Ishikawa (cell line): ENCODE measurements around the gene RGL1.

Source experiments
- CEBPB ChIP-seq: IDR thresholded peaks from 2 replicates; pipeline ENCODE4 v1.6.1; 2012
- CREB1 ChIP-seq: IDR thresholded peaks from 2 replicates; pipeline ENCODE4 v1.6.1; 2012; ENCODE audit warnings: low read depth
- EGR1 ChIP-seq: IDR thresholded peaks from 2 replicates; pipeline ENCODE4 v1.6.1; 2012
- EP300 ChIP-seq: IDR thresholded peaks from 2 replicates; pipeline ENCODE4 v1.6.1; 2012; ENCODE audit warnings: borderline replicate concordance
- FOXM1 ChIP-seq: IDR thresholded peaks from 2 replicates; pipeline ENCODE4 v1.6.1; 2012; ENCODE audit warnings: low read depth, borderline replicate concordance
- NFIC ChIP-seq: IDR thresholded peaks from 2 replicates; pipeline ENCODE4 v1.6.1; 2012
- RAD21 ChIP-seq: IDR thresholded peaks from 2 replicates; pipeline ENCODE4 v1.6.1; 2012; ENCODE audit warnings: low read depth
- TAF1 ChIP-seq: IDR thresholded peaks from 2 replicates; pipeline ENCODE4 v1.6.1; 2012; ENCODE audit warnings: low read depth, mild to moderate bottlenecking
- TCF12 ChIP-seq: IDR thresholded peaks from 2 replicates; pipeline ENCODE4 v1.6.1; 2012; ENCODE audit warnings: low read depth
- TEAD4 ChIP-seq: IDR thresholded peaks from 2 replicates; pipeline ENCODE4 v1.6.1; 2012
- YY1 ChIP-seq: IDR thresholded peaks from 2 replicates; pipeline ENCODE4 v1.6.1; 2012; ENCODE audit warnings: low read depth
- ZBTB7A ChIP-seq: IDR thresholded peaks from 2 replicates; pipeline ENCODE4 v1.6.1; 2012; ENCODE audit warnings: low read depth
- TF ChIP-seq, protein P1 (sequence below): IDR thresholded peaks from 2 replicates; pipeline ENCODE4 v1.6.1; 2012; ENCODE audit warnings: low read depth, mild to moderate bottlenecking
- TF ChIP-seq, protein P2 (sequence below): IDR thresholded peaks from 2 replicates; pipeline ENCODE4 v1.6.1; 2012
- TF ChIP-seq, protein P3 (sequence below): IDR thresholded peaks from 2 replicates; pipeline ENCODE4 v1.6.1; 2012

Gene RGL1

DNA sequence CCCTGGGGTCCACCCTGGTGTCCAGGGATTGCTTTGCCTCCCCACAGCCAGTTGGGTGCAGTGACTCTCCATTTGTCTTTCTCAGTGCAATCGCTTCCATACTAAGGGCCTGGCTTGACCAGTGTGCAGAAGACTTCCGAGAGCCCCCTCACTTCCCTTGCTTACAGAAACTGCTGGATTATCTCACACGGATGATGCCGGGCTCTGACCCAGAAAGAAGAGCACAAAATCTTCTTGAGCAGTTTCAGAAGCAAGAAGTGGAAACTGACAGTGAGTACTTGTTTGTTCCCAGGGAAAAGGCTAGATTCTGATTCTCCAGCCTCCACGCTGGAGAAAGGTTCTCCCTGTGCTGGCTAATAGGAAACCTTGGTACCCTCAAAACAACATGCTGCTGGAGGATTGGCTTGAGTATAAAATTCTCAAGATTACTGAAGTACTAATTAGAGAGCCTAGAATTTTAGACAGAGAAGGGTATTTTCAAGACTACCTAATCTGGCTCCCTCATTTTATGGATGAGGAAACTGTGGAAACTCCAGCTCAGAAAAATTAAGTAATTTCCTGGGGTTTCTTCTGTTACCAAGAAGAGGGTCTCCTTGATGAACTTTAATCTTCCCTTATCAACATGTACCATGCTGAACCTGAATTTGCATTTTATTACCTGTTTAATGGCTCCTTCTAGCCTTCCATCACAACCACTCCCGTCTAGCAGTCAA is 75.8 kb downstream of the RGL1 start:
- TF ChIP-seq CREB1: no peak
- TF ChIP-seq ZBTB7A: no peak
- TF ChIP-seq YY1: no peak
- no peak for TF ChIP-seq TCF12
- no peak for TF ChIP-seq EP300
- TF ChIP-seq FOXM1: no peak
- no peak for TF ChIP-seq CEBPB

DNA sequence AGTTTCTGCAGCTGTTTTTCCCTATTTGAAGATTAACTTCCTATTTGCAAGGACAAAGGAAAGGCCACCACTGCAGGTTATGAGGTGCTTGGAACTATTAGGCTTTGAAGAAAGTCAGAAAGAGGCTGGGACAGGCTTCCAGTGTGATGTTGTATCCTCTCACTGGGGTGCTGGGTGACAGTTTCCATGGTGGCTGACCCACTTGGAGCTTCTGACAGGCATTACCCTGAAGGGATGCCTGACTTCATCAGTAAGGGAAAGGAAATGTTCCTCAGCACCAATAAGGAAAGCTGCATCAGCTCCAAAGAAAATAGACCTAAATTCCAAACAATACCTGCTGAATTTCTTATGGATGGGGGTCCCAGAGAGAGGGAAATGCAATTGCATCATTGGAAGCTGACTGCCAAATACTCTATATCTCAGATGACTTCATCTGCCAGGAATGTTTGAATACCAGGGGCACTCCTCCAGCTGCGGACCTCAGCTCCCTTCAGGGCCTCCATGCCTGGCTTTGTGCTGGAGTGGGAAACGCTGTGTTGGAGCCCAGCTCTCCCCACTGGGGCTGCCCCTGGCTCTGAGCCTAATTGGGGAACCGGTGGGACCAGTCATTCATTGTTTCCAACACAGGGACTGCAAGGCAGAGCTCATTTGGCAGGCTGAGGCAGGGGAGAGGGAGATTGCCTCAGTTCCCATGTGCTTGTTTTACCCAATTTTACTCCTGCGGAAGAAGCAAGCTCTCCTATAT is 76.6 kb downstream of the RGL1 start:
- TF ChIP-seq ZBTB7A (peak; percentile 71; the same call in 1 of the 2 replicates), EP300 (peak; percentile 79), CEBPB (peak; percentile 90), NFIC (peak; percentile 98), TCF12 (peak; percentile 82; the same call in 1 of the 2 replicates), YY1 (0 out of 2 replicates have a peak, but pooled peaks have one; percentile 12), EGR1 (no peak), TEAD4 (peak; percentile 98), TAF1 (no peak), RAD21 (0 out of 2 replicates have a peak, but pooled peaks have one; percentile 11), FOXM1 (peak; percentile 46; the same call in 1 of the 2 replicates)
- TF ChIP-seq, protein P1, sequence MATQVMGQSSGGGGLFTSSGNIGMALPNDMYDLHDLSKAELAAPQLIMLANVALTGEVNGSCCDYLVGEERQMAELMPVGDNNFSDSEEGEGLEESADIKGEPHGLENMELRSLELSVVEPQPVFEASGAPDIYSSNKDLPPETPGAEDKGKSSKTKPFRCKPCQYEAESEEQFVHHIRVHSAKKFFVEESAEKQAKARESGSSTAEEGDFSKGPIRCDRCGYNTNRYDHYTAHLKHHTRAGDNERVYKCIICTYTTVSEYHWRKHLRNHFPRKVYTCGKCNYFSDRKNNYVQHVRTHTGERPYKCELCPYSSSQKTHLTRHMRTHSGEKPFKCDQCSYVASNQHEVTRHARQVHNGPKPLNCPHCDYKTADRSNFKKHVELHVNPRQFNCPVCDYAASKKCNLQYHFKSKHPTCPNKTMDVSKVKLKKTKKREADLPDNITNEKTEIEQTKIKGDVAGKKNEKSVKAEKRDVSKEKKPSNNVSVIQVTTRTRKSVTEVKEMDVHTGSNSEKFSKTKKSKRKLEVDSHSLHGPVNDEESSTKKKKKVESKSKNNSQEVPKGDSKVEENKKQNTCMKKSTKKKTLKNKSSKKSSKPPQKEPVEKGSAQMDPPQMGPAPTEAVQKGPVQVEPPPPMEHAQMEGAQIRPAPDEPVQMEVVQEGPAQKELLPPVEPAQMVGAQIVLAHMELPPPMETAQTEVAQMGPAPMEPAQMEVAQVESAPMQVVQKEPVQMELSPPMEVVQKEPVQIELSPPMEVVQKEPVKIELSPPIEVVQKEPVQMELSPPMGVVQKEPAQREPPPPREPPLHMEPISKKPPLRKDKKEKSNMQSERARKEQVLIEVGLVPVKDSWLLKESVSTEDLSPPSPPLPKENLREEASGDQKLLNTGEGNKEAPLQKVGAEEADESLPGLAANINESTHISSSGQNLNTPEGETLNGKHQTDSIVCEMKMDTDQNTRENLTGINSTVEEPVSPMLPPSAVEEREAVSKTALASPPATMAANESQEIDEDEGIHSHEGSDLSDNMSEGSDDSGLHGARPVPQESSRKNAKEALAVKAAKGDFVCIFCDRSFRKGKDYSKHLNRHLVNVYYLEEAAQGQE: no peak
- TF ChIP-seq, protein P2, sequence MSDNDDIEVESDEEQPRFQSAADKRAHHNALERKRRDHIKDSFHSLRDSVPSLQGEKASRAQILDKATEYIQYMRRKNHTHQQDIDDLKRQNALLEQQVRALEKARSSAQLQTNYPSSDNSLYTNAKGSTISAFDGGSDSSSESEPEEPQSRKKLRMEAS: peak; percentile 51; the same call in 1 of the 2 replicates

DNA sequence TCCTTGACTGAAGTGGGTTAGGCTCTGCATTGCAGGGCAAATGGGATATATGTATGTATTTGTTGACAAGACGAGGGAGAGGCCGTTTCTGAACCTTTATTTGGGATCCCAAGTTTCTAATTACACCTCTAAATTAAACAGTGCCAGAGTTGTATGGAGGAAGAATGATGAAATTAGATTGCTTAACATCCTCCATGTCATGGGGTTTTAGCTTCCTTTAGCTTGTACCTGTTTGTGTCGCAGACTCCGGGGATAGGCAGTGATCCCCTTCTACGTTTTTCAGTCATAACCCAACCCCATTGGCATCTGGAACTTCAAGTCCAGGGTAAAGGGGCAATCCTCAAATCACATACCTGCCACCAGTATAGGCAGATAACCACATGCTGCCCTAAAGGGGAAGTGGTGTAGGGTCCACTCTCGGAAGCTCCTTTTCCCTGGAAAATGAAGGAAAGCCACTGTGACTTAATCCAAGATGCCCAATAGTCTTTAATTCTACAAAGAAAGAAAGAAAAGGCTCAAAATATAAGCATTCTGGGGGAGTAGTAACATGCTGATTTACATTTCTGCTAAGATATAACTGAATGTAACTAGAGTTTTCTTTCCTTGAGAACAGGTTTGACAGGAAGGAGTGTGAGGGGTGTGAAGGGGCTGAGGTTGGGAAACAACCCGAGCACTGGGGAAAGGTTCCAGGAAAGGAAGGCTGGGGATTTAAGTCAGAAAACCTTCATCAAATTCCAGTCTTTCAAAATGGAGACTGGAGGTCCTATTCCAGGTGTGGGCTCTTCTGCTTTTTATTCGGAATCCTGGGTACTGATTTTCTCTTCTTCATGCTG is 77.6 kb downstream of the RGL1 start:
- TF ChIP-seq TCF12 (no peak), FOXM1 (no peak), TAF1 (no peak), RAD21 (no peak), EGR1 (no peak), TEAD4 (no peak)
- TF ChIP-seq, protein P3, sequence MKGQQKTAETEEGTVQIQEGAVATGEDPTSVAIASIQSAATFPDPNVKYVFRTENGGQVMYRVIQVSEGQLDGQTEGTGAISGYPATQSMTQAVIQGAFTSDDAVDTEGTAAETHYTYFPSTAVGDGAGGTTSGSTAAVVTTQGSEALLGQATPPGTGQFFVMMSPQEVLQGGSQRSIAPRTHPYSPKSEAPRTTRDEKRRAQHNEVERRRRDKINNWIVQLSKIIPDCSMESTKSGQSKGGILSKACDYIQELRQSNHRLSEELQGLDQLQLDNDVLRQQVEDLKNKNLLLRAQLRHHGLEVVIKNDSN: no peak

DNA sequence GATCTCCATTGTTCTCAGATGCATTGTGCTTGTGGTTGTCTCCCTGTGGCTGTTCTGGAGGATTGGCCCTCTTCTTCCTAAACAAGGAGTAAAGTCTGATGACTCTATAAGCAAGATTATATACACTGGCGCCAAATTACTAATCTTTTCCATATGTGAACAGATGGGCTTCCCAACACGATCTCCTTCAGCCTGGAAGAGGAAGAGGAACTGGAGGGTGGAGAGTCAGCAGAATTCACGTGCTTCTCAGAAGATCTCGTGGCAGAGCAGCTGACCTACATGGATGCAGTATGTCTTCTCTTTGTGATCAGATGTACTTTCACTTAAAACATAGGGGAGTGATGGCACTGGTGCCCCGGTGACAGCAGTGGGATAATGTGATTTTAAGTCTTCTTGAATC is 78.7 kb downstream of the RGL1 start:
- TF ChIP-seq TEAD4: no peak
- no peak for TF ChIP-seq YY1
- TF ChIP-seq NFIC: no peak
- TF ChIP-seq RAD21: no peak
- TF ChIP-seq, protein P3: no peak
- TF ChIP-seq EP300: no peak
- no peak for TF ChIP-seq ZBTB7A
- TF ChIP-seq FOXM1: no peak
- TF ChIP-seq, protein P1: no peak
- TF ChIP-seq CREB1: no peak
- TF ChIP-seq TCF12: no peak
- TF ChIP-seq, protein P2: no peak
- TF ChIP-seq TAF1: no peak
- TF ChIP-seq EGR1: no peak
- TF ChIP-seq CEBPB: no peak

DNA sequence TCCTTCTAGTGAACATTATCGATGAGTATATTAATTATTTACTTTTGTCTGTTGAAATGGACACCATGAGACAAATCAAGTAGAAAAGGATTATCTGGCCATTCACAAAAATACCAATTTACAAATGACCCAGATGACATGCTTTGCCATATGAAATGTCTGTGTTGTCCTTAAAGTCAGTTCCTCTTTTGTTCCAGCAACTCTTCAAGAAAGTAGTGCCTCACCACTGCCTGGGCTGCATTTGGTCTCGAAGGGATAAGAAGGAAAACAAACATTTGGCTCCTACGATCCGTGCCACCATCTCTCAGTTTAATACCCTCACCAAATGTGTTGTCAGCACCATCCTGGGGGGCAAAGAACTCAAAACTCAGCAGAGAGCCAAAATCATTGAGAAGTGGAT is 79.6 kb downstream of the RGL1 start:
- TF ChIP-seq EGR1 (no peak), ZBTB7A (no peak), NFIC (no peak), CEBPB (no peak), TCF12 (no peak), FOXM1 (no peak), YY1 (no peak), TAF1 (no peak), RAD21 (no peak), EP300 (no peak)
- TF ChIP-seq, protein P1: no peak
- TF ChIP-seq, protein P2: no peak
- TF ChIP-seq, protein P3: no peak
